Dendritic cell treated with granulocyte-macrophage colony-stimulating factor and Interleukin-4, amounts not matched to agents 40 ng/mL and 50 ng/mL, for 4 days (primary cell): Measurements from ENCODE around the gene STXBP5.

Source experiments
- H3K27ac Mint-ChIP-seq: one replicate; pipeline ENCODE4 v1.8.0; 2022; ENCODE audit warnings: mild to moderate bottlenecking, mixed read lengths
- H3K27me3 Mint-ChIP-seq: one replicate; pipeline ENCODE4 v1.8.0; 2022; ENCODE audit warnings: mild to moderate bottlenecking, mixed read lengths
- H3K36me3 Mint-ChIP-seq: one replicate; pipeline ENCODE4 v1.8.0; 2022; ENCODE audit warnings: low read depth, mixed read lengths
- H3K4me1 Mint-ChIP-seq: one replicate; pipeline ENCODE4 v1.8.0; 2022; ENCODE audit warnings: low read depth, mixed read lengths
- H3K4me3 Mint-ChIP-seq: one replicate; pipeline ENCODE4 v1.8.0; 2022; ENCODE audit warnings: mild to moderate bottlenecking, moderate library complexity, mixed read lengths
- H3K9me3 Mint-ChIP-seq: one replicate; pipeline ENCODE4 v1.8.0; 2022; ENCODE audit warnings: mixed read lengths
- intact Hi-C: fragments of 100-400 bp; cut with micrococcal nuclease; formaldehyde crosslinking; loops from one replicate; pipeline ENCODE4 v1.15.0; 2022

The STXBP5 gene

DNA sequence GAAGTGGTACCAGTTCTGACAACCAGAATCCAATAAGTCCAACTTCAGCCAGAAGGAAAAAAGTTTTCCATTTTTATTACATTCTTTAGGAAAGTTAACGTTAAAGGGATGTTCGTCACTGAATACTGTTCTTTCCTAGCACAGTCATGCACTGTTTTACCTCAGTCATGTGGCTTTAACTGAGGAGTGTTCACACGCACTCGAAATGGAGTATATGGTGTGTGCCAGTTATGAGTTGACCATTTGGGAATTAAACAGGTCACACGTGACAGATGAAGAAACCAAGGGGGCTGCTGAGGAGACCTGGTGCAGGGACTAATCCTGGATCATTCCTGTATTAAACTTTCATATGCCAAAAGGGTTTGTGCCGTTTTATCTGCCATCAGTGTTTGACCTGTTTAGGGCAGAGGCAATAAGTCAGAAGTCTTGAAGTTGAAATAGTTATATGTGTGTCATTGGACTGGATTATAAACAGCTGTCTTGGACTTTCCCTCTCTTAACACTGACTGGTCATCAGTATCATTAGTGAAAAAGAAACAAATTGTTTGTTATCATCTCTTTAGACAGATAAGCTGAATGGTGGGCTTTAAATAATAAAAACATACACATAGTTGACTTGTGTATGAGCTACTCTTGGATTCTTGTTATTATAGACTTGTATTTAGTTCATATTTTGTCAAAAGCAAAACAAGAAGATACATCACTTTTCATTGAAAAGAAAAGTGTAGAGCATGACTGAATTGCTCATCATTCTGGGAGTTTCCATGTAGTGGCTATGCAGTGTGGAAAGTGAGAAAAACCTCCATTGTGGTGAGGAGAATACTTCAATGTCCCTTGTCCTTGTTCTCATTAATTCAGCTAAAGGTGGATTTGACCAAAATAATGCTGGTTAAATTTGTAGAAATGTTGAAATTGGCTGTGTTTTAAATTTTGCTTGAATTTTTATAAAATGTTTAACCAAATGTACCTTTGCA is 180.8 kb downstream of the STXBP5 start:
- H3K36me3 Mint-ChIP-seq, result peaks cover 29% of the 10 kb centered on the region
- no peak overlapping the region for H3K4me3 Mint-ChIP-seq
- peaks cover 9% of the 10 kb centered on the region for H3K9me3 Mint-ChIP-seq
- no peaks in the 10 kb centered on the region for H3K4me1 Mint-ChIP-seq
- H3K27me3 Mint-ChIP-seq, result no peaks in the 10 kb centered on the region
- no peak overlapping the region for H3K27ac Mint-ChIP-seq
- intact Hi-C loops, result no loop called here

DNA sequence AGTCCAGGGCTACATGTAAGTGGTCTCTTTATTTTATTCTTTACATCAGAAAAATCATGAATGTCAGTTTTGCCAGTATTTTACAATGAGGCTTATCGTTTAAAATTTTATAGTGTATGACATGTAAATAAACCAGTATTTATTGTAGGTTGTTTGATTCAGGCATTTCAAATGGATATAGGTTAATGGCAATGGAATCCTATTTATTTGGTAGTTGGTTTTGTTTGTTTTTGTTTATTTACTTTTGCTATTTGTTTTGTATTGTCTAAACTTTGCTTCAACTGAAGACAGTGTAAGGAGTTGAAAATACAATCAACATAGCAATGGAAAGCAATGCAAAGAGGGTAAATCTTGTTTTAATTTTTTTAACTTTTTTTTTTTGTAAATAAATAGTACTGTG is 185.2 kb downstream of the STXBP5 start:
- intact Hi-C loops, result no loop called here
- H3K27me3 Mint-ChIP-seq, result no peaks in the 10 kb centered on the region
- no peak overlapping the region for H3K4me3 Mint-ChIP-seq
- H3K9me3 Mint-ChIP-seq, result no peaks in the 10 kb centered on the region
- H3K36me3 Mint-ChIP-seq, result peaks cover 6% of the 10 kb centered on the region
- H3K4me1 Mint-ChIP-seq, result no peaks in the 10 kb centered on the region
- H3K27ac Mint-ChIP-seq, result no peak overlapping the region

DNA sequence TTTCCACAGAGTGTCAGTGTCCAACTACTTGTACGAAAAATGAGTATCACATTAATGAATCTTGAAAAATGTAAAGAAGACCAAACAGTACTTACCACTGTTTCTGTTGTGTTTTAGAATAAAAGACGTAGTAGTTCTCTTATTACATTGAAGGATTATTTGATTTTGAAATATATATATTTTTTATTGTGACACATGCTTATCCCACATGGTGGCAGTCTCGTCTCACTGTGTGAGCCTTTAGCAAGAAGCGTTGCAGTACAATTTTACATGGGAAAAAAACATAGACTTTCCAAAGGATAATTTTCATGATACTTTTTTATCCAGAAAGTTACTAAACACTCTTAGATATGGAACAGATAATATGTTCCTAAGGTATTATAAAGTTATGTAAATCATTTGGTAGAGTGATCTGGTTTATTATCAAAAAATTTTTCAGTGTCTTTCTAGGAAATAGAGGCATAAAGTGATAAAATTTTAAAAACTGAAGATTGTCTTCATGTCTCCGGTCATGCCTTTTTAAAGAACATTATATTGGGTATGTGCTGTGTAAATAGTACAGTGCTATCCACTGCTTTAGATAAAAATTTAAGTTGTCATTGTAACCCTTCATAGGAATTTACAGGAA is 186.8 kb downstream of the STXBP5 start:
- H3K36me3 Mint-ChIP-seq, result no peaks in the 10 kb centered on the region
- intact Hi-C loops, result loop anchor here (5.0 kb wide), 1 partner anchor 776 kb away; no protein-coding TSS in a partner anchor
- H3K4me1 Mint-ChIP-seq, result no peaks in the 10 kb centered on the region
- no peaks in the 10 kb centered on the region for H3K9me3 Mint-ChIP-seq
- no peak overlapping the region for H3K27ac Mint-ChIP-seq
- H3K27me3 Mint-ChIP-seq, result no peaks in the 10 kb centered on the region
- no peak overlapping the region for H3K4me3 Mint-ChIP-seq

DNA sequence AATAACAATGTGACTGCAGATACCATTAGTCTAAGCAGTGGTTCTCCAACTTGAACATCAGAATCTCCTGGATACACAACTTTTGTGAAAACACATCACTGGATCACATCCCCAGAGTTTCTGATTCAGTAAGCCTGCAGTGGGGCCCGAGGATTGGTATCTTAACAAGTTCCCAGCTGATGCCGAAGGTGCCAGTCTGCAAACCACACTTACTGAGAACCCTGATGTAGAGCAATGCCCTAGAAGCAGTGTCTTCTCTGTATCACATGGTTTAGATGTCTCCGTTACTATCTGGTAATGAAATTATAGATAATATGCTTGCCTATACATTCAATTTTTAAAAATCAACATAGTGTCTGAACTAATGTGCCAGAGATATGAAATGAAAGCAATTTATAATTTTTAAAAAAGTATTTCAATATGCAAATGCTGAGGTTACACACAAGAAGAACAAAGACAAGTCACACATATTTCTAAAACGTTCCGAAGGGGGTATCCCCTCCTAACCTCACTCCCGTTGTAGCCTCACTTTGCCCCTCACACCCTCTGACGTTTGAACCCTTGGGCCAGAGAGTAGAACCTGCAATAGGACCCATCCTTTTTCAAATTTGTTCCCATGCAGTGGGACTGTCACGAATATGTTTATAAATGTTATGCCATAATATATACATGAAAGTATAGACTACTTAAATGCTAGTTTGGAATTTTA is 188.9 kb downstream of the STXBP5 start:
- no peak overlapping the region for H3K4me3 Mint-ChIP-seq
- H3K4me1 Mint-ChIP-seq, result no peaks in the 10 kb centered on the region
- no peak overlapping the region for H3K27ac Mint-ChIP-seq
- H3K27me3 Mint-ChIP-seq, result no peaks in the 10 kb centered on the region
- H3K36me3 Mint-ChIP-seq, result no peaks in the 10 kb centered on the region
- intact Hi-C loops, result loop anchor here (5.0 kb wide), 1 partner anchor 774 kb away; no protein-coding TSS in a partner anchor
- no peaks in the 10 kb centered on the region for H3K9me3 Mint-ChIP-seq

DNA sequence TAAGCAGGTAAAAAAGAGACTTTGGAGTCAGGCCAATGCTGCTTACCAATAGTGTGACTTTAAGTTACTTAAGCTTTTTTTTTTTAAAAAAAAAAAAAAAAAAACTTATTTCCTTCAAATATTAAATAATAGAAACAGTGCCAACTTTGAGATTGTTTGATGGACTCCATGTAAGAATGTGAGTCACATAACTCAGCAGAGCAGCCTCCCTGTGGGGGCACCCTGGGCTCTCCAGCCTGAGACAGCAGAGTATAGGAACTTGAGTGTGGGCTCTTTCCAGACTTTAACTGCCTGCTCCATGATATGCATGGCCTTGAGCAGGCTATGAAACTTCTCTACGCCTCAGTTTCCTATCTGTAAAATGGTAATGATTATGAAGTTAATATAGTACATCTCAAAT is 190.9 kb downstream of the STXBP5 start:
- Mint-ChIP-seq H3K27ac (no peak overlapping the region), H3K4me1 (no peaks in the 10 kb centered on the region), H3K27me3 (no peaks in the 10 kb centered on the region), H3K36me3 (no peaks in the 10 kb centered on the region), H3K4me3 (no peak overlapping the region), H3K9me3 (peaks cover 7% of the 10 kb centered on the region)
- intact Hi-C loops, result no loop called here

DNA sequence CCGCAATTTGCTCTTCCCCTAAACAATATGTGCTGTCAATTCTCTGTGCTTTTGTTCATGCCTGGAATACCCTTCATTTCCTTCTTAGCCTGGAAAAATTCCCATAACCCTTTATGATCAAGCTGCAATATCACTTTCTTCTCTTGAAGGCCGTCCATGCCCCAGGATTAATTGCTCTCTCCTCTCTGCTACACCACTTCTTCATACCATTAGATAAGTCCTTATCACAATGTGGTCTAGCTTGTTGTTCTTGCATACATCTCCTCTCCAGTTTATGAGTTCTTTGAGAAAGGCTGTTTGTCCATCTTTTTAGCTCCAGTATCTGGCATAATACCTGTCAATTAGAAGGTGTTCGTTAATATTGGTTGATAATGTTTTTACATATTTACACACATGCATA is 193.1 kb downstream of the STXBP5 start:
- H3K36me3 Mint-ChIP-seq, result no peaks in the 10 kb centered on the region
- intact Hi-C loops, result no loop called here
- H3K27me3 Mint-ChIP-seq, result no peaks in the 10 kb centered on the region
- no peak overlapping the region for H3K4me3 Mint-ChIP-seq
- no peaks in the 10 kb centered on the region for H3K4me1 Mint-ChIP-seq
- H3K27ac Mint-ChIP-seq, result no peak overlapping the region
- peaks cover 28% of the 10 kb centered on the region for H3K9me3 Mint-ChIP-seq

DNA sequence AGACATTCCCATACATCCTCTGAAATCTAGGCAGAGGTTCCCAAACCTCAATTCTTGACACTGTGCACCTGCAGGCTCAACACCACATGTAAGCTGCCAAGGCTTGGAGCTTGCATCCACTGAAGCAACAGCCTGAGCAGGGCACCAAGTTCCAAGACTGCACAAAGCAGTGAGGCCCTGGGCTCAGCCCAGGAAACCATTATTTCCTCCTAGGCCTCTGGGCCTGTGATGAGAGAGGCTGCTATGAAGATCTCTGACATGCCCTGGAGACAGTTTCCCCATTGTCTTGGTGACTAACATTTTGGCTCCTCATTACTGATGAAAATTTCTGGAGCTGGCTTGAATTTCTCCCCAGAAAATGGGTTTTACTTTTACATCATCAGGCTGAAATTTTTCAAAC is 196.8 kb downstream of the STXBP5 start:
- Mint-ChIP-seq H3K36me3 (no peaks in the 10 kb centered on the region), H3K4me1 (no peaks in the 10 kb centered on the region), H3K27ac (no peak overlapping the region), H3K27me3 (no peaks in the 10 kb centered on the region), H3K9me3 (peaks cover 29% of the 10 kb centered on the region), H3K4me3 (no peak overlapping the region)
- intact Hi-C loops, result loop anchor here (1.0 kb wide), 1 partner anchor 13 kb away; no protein-coding TSS in a partner anchor

DNA sequence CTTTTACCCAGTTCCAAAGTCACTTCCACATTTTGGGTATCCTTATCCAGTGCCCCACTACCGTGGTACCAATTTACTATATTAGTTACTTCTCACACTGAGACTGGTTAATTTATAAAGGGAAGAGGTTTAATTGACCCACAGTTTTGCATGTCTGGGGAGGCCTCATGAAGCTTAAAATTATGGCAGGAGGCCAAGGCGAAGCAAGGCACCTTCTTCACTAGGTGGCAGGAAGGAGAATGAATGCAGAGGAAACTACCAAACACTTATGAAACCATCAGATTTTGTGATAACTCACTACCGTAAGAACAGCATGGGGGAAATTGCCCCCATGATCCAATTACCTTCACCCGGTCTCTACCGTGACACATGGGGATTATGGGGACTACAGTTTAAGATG is 197.6 kb downstream of the STXBP5 start:
- Mint-ChIP-seq H3K4me1 (no peaks in the 10 kb centered on the region), H3K4me3 (no peak overlapping the region), H3K27me3 (no peaks in the 10 kb centered on the region), H3K27ac (no peak overlapping the region), H3K36me3 (no peaks in the 10 kb centered on the region), H3K9me3 (peaks cover 29% of the 10 kb centered on the region)
- intact Hi-C loops, result no loop called here

DNA sequence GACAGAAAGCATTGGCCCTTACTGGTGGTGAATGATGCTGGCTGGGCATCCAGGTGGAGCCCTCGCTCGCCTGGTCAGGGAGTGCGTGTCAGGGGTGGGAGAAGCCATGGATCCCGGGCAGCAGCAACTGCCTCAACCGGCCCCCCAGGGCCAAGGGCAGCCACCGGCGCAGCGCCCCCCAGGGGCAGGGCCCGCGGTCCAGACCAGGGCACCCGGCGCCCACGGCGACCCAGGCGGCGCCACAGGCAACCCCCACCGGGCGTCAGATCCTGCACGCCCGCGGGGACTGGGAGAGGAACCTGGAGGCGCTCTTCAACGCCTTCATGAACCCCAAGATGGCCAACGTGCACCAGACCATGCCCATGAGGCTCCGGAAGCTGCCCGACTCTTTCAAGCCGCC is 202.6 kb downstream of the STXBP5 start:
- peaks cover 6% of the 10 kb centered on the region for H3K9me3 Mint-ChIP-seq
- intact Hi-C loops, result no loop called here

DNA sequence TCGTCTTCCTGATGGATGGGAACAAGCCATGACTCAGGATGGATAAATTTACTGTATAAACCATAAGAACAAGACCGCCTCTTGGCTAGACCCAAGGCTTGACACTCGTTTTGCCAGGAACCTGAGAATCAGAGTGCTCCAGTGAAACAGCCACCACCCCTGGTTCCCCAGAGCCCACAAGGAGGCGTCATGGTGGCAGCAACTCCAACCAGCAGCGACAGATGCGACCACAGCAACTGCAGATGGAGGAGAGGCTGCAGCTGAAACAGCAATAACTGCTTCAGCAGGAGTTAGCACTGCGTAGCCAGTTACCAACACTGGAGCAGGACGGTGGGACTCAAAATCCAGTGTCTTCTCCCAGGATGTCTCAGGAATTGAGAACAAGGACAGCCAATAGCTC is 203.4 kb downstream of the STXBP5 start:
- H3K27me3 Mint-ChIP-seq, result no peaks in the 10 kb centered on the region
- no peaks in the 10 kb centered on the region for H3K9me3 Mint-ChIP-seq
- no peaks in the 10 kb centered on the region for H3K36me3 Mint-ChIP-seq
- no peak overlapping the region for H3K4me3 Mint-ChIP-seq
- H3K27ac Mint-ChIP-seq, result no peak overlapping the region
- H3K4me1 Mint-ChIP-seq, result no peaks in the 10 kb centered on the region
- intact Hi-C loops, result no loop called here

More for the DNA sequence above, 202.6 kb downstream of the STXBP5 start:
- Mint-ChIP-seq H3K27ac (no peak overlapping the region), H3K4me3 (no peak overlapping the region), H3K4me1 (no peaks in the 10 kb centered on the region), H3K36me3 (no peaks in the 10 kb centered on the region), H3K27me3 (no peaks in the 10 kb centered on the region)

DNA sequence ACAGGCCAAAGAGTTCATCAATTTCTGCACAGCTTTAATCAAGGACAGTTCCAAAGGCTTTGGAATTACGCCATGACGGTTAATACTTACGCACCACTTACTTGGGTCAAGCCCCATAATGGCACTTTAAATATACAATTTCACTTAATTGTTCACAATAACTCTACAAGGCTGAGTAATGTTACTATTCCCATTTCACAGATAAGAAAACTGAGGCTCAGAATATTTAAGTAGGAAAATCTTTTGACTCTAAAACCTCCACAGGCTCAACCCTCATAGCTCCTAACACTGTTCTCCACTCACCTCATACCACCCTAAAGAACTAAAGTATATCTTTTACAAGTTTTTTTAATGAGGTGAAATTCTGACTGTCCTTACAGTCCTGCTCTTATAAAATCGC is 212.4 kb downstream of the STXBP5 start:
- H3K27ac Mint-ChIP-seq, result no peak overlapping the region
- no peaks in the 10 kb centered on the region for H3K27me3 Mint-ChIP-seq
- H3K4me1 Mint-ChIP-seq, result no peaks in the 10 kb centered on the region
- H3K36me3 Mint-ChIP-seq, result no peaks in the 10 kb centered on the region
- intact Hi-C loops, result no loop called here
- H3K4me3 Mint-ChIP-seq, result no peak overlapping the region
- H3K9me3 Mint-ChIP-seq, result peaks cover 14% of the 10 kb centered on the region

DNA sequence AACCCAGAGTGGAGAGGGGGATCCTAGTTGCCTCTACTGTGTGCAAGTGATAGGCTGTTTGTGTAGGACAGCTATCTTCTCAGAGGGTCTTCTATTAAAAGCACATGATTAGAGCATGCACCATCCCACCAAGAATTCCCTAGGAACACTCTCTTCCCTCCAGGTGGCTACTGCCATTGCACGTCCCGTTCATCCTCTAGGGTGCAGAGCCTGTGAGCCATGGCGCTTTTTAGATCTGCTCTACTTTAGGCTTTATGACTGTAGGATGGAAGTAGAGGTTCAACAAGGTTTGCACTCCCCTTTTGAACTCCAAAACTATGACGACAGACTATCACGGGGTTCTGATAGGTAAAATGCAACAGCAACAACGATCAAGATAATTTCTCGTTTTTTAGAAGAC is 213.7 kb downstream of the STXBP5 start:
- Mint-ChIP-seq H3K27ac (no peak overlapping the region), H3K4me1 (no peaks in the 10 kb centered on the region), H3K9me3 (peaks cover 24% of the 10 kb centered on the region), H3K36me3 (no peaks in the 10 kb centered on the region), H3K4me3 (no peak overlapping the region), H3K27me3 (no peaks in the 10 kb centered on the region)
- intact Hi-C loops, result no loop called here

DNA sequence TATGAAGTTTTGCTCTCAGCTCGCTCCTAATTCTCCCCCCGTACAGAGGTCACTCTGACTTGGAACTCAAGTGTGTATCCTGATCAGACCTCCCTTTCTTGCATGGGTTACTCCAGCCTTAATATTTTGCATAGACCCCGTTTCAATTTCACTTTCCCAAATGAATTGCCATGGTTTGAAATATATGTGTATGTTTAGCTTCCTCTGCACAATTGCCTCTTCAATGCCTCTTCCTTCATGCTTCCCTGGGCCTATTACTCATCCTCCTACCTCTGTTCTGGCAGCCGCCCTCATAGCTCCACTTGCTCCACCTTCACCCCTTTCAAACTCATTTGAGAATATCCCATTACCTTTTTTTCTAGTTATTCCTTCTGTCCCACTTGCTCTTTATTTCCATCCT is 214.3 kb downstream of the STXBP5 start:
- Mint-ChIP-seq H3K27me3 (no peaks in the 10 kb centered on the region), H3K36me3 (no peaks in the 10 kb centered on the region), H3K9me3 (peaks cover 30% of the 10 kb centered on the region), H3K4me3 (no peak overlapping the region), H3K27ac (no peak overlapping the region), H3K4me1 (no peaks in the 10 kb centered on the region)
- intact Hi-C loops, result no loop called here

DNA sequence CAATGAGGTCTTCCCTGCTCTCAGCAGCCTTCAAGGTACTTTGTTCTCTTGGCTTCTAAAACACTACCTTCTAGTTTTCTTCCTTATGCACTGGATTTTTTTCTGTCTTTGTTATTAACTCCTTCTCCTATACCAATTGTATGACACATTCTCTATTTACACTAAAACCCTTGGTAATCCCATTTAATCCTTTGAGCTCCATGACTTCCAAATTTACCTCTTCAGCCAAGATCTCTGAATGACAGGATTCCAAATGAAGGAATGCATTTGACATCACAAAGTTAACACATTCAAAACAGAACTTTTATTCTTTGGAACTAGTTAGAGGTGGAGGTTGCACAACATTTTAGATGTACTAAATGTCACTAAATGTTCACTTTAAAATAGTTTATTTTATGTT is 217.7 kb downstream of the STXBP5 start:
- no peaks in the 10 kb centered on the region for H3K4me1 Mint-ChIP-seq
- intact Hi-C loops, result no loop called here
- H3K27ac Mint-ChIP-seq, result no peak overlapping the region
- no peaks in the 10 kb centered on the region for H3K36me3 Mint-ChIP-seq
- no peaks in the 10 kb centered on the region for H3K27me3 Mint-ChIP-seq
- H3K4me3 Mint-ChIP-seq, result no peak overlapping the region
- H3K9me3 Mint-ChIP-seq, result peaks cover 35% of the 10 kb centered on the region
